IPS-15b (cell line): ENCODE results near the gene ZMPSTE24.

Source experiments
- H3K27me3 ChIP-seq: one replicate; pipeline ENCODE4 v1.6.1; 2013; ENCODE audit warnings: low read length; ENCODE audit not compliant: control insufficient read depth, insufficient read depth
- H3K36me3 ChIP-seq: one replicate; pipeline ENCODE4 v1.6.1; 2013; ENCODE audit warnings: low read length; ENCODE audit not compliant: control insufficient read depth, insufficient read depth
- H3K4me1 ChIP-seq: one replicate; pipeline ENCODE4 v1.6.1; 2013; ENCODE audit warnings: mild to moderate bottlenecking, low read length; ENCODE audit not compliant: control insufficient read depth, insufficient read depth
- H3K4me3 ChIP-seq: one replicate; pipeline ENCODE4 v1.5.1; 2013; ENCODE audit warnings: low read depth, low read length
- H3K9ac ChIP-seq: one replicate; pipeline ENCODE4 v1.6.1; 2013; ENCODE audit warnings: low read depth, mild to moderate bottlenecking, low read length
- H3K9me3 ChIP-seq: one replicate; pipeline ENCODE4 v1.6.1; 2013; ENCODE audit warnings: mild to moderate bottlenecking, low read length; ENCODE audit not compliant: control insufficient read depth, insufficient read depth

The ZMPSTE24 gene

DNA sequence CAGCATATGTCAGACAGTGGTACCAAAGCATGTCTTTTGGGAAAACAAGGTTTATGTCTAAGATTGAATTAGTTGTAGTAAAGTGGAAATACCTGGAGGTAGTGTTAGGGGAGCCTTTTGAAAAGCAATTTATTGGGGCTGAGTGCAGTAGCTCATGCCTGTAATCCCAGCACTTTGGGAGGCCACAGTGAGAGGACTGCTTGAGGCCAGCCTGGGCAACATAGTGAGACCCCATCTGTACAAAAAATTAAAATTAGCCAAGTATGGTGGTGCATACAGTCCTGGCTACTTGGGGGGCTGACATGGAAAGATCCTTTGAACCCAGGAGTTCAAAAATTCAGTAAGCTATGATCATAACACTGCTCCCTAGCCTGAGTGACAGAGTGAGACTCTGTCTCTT is 7.3 kb downstream of the ZMPSTE24 start:
- peaks cover 10% of the 10 kb centered on the region for H3K36me3 ChIP-seq
- H3K4me3 ChIP-seq = no peak overlapping the region
- H3K4me1 ChIP-seq = no peaks in the 10 kb centered on the region
- H3K9ac ChIP-seq = no peak overlapping the region
- H3K27me3 ChIP-seq = no peaks in the 10 kb centered on the region
- no peaks in the 10 kb centered on the region for H3K9me3 ChIP-seq

DNA sequence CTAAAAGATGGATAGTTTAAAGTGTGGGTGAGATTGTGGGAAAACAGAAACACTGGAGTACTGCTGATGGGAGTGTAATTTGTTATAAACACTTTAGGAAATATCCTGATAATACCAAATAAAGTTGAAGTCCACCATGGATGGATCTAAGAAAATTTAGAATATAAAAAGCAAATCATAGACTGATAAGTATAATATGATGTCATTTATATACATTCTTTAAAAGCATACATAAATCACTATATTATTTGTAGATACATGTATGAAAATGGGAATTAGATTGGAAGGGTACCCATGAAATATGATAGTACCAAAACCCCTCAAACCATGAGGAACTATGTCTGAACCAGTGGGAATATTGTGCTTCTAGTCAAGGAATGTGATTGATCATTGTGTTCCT is 7.9 kb downstream of the ZMPSTE24 start:
- Histone ChIP-seq H3K27me3 (no peaks in the 10 kb centered on the region), H3K4me3 (no peak overlapping the region), H3K4me1 (no peaks in the 10 kb centered on the region), H3K36me3 (peaks cover 10% of the 10 kb centered on the region), H3K9ac (no peak overlapping the region), H3K9me3 (no peaks in the 10 kb centered on the region)

DNA sequence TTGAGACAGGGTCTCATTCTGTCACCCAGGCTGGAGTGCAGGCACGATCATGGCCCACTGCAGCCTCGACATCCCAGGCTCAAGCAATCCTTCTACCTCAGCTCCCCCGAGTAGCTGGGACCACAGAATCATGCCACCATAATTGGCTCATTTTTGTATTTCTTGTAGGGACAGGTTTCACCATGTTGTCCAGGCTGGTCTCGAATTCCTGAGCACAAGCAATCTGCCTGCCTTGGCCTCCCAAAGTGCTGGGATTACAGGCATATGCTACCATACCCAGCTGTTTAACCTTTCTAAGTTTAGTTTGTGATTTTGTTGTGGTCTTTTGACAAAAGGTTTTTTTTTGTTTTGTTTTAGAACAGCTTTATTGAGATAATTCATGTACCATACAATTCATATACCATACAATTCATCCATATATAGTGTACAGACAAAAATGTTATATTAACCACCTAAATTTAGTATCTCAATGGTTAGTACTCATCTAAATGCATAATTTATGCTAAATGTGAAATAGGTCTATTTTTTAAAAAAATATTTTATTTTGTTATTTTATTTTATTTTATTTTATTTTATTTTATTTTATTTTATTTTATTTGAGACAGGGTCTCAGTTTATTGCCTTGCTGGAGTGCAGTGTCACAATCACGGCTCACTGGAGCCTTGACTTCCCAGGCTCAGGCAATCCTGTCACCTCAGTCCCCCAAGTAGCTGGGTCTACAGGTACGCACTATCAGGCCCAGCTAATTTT is 8.9 kb downstream of the ZMPSTE24 start:
- Histone ChIP-seq H3K27me3 (no peaks in the 10 kb centered on the region), H3K36me3 (peaks cover 5% of the 10 kb centered on the region), H3K9me3 (no peaks in the 10 kb centered on the region), H3K4me3 (no peak overlapping the region), H3K4me1 (no peaks in the 10 kb centered on the region), H3K9ac (no peak overlapping the region)

DNA sequence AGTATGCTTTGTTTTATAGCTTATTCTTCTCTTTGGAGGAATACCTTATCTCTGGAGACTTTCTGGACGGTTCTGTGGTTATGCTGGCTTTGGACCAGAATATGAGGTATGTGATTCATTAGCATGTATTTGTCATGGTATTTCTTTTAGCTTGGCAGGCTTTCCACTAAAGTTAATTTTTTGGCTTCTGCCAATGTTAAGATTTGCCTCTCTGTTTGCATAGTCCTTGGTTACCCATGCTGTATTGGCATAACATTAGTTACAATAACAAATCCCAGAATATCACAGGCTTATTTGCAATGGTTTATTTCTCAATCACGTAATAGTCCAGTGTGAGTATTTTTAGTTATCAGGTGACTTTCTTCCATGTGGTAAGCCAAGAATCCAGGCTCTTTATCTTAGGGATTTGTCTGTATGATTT is 9.7 kb downstream of the ZMPSTE24 start:
- peaks cover 5% of the 10 kb centered on the region for H3K36me3 ChIP-seq
- H3K9ac ChIP-seq = no peak overlapping the region
- no peaks in the 10 kb centered on the region for H3K4me1 ChIP-seq
- no peaks in the 10 kb centered on the region for H3K9me3 ChIP-seq
- no peak overlapping the region for H3K4me3 ChIP-seq
- no peaks in the 10 kb centered on the region for H3K27me3 ChIP-seq

DNA sequence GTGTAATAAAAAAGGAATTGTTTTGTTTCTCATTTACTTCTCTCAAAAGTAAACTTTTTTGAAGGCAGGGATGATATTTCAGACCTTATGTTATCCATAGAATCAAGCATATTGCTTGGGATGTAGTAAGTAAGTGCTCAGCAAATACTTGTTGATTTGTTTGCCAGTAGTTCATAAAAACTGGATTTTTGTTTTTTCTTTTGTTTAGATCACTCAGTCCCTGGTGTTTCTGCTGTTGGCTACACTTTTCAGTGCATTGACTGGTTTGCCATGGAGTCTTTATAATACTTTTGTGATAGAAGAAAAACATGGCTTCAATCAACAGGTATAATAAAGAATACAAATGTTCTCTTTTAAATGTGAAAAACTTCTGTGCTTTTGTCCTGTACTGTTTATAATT is 10.2 kb downstream of the ZMPSTE24 start:
- H3K9me3 ChIP-seq = no peaks in the 10 kb centered on the region
- no peak overlapping the region for H3K4me3 ChIP-seq
- H3K27me3 ChIP-seq = no peaks in the 10 kb centered on the region
- H3K4me1 ChIP-seq = no peaks in the 10 kb centered on the region
- no peak overlapping the region for H3K9ac ChIP-seq
- peaks cover 5% of the 10 kb centered on the region for H3K36me3 ChIP-seq

- Histone ChIP-seq H3K9me3 (no peaks in the 10 kb centered on the region), H3K4me3 (no peak overlapping the region), H3K36me3 (peaks cover 5% of the 10 kb centered on the region), H3K27me3 (no peaks in the 10 kb centered on the region), H3K4me1 (no peaks in the 10 kb centered on the region), H3K9ac (no peak overlapping the region)
These were observed 12.3 kb downstream of the ZMPSTE24 start for GRCh38 chr1:40270152-40270834.

- no peak overlapping the region for H3K4me3 ChIP-seq
- no peak overlapping the region for H3K9ac ChIP-seq
- no peaks in the 10 kb centered on the region for H3K27me3 ChIP-seq
- peaks cover 5% of the 10 kb centered on the region for H3K36me3 ChIP-seq
- H3K9me3 ChIP-seq = no peaks in the 10 kb centered on the region
- H3K4me1 ChIP-seq = no peaks in the 10 kb centered on the region
These were observed 14.7 kb downstream of the ZMPSTE24 start for GRCh38 chr1:40272653-40273213.

DNA sequence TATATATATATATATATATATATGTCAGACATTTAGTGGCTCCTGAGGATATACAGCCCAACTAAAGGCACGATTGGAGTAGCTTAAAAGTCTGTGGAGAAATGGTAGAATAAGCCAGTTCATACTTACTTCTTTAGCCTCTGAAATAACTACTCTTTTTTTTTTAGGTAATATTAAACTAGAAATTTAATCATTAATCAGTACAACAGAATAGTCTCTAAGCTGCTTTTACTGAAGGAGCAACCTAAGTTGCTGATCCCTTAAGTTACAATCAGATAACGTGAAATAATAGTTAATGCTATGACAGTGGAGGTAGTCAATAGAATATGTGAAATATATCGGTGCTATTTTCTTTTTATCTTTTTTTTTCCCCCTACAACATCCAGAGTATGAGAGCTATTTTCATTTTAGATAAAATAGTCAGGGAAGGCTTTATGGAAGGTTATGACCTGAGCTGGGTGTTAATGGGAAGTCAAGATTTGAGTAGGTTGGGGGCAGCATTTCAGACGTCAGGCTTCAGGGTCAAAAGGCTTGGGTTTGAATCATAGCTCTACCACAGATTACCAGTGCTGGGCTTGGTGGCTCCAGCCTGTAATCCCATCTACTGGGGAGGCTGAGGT is 15.6 kb downstream of the ZMPSTE24 start:
- no peak overlapping the region for H3K4me3 ChIP-seq
- no peak overlapping the region for H3K9ac ChIP-seq
- peaks cover 5% of the 10 kb centered on the region for H3K36me3 ChIP-seq
- H3K4me1 ChIP-seq = no peaks in the 10 kb centered on the region
- no peaks in the 10 kb centered on the region for H3K27me3 ChIP-seq
- no peaks in the 10 kb centered on the region for H3K9me3 ChIP-seq

DNA sequence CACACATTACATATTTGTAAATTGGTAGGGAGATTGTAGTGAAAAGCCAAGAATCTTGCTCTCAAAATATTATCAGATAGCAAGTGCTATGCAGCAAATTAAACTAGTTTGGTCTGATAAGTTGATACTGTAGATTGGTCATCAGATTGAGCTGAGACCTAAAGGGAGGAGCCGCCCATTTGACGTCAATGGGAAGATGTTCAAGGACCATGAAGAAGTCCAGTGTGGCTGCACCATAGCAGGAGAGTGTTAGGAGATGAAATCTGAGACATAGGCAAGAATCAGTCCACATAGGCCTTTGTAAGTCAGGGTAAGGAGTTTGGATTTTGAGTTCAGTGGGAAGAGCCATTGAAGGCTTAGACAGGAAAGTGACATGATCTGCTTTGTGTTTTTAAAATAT is 16.3 kb downstream of the ZMPSTE24 start:
- Histone ChIP-seq H3K9ac (no peak overlapping the region), H3K36me3 (peaks cover 5% of the 10 kb centered on the region)

GRCh38 chr1:40276122-40276521 is 18.1 kb downstream of the ZMPSTE24 start:
- H3K4me1 ChIP-seq = no peaks in the 10 kb centered on the region
- H3K27me3 ChIP-seq = no peaks in the 10 kb centered on the region
- no peak overlapping the region for H3K9ac ChIP-seq
- H3K36me3 ChIP-seq = no peaks in the 10 kb centered on the region
- no peak overlapping the region for H3K4me3 ChIP-seq
- H3K9me3 ChIP-seq = no peaks in the 10 kb centered on the region

More for the DNA sequence above, 16.3 kb downstream of the ZMPSTE24 start:
- no peaks in the 10 kb centered on the region for H3K9me3 ChIP-seq
- H3K27me3 ChIP-seq = no peaks in the 10 kb centered on the region
- H3K4me1 ChIP-seq = no peaks in the 10 kb centered on the region
- H3K4me3 ChIP-seq = no peak overlapping the region

DNA sequence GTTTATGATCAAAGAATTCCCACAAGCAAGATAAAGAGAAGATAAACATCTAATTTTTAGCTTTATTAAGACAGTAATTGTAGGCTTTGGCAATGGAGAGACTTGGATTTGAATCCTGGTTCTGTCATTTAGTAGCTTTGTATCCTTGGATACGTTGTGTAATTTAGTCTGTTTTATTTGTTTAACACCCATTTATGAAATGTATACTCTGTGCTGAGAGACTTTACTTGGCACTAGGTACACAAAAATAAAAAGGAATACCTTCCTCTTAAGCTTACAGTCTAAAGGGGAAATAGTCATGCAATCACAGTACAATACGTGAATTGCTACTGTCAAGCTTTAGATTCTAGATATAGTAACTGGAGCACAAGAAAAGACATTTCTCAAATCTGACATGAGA is 23.8 kb downstream of the ZMPSTE24 start:
- Histone ChIP-seq H3K27me3 (no peaks in the 10 kb centered on the region), H3K9ac (no peak overlapping the region), H3K36me3 (no peaks in the 10 kb centered on the region), H3K9me3 (no peaks in the 10 kb centered on the region), H3K4me3 (no peak overlapping the region), H3K4me1 (no peaks in the 10 kb centered on the region)
